Activated T-cell treated with anti-CD3 and anti-CD28 coated beads, Interleukin-2, amount 50 U/mL, for 72 hours (primary cell): ENCODE measurements around the gene AGBL1. TPM values are rescaled to one million over a fixed set of nuclear protein-coding genes. Genes with fewer than 3 reads are reported as not detected.

Experiments
- ATAC-seq, 2 donors: fragments of 150-1000 bp; cut with Tn5 transposase; replicated peaks in 1 of 2; 2 replicates each; pipeline ENCODE4 v1.10.0; 2021; ENCODE audit warnings: moderate library complexity in 2 of 2, mild to moderate bottlenecking in 1 of 2
- DNase-seq, 2 donors: peaks; one replicate each; pipeline ENCODE4 v3.0.0; 2021 to 2022; ENCODE audit warnings: mixed read lengths in 1 of 2
- H3K27ac Mint-ChIP-seq: one replicate; pipeline ENCODE4 v1.8.0; 2022; ENCODE audit warnings: mild to moderate bottlenecking, moderate library complexity, mixed read lengths
- H3K27me3 Mint-ChIP-seq: one replicate; pipeline ENCODE4 v1.8.0; 2022; ENCODE audit warnings: low read depth, mixed read lengths
- H3K36me3 Mint-ChIP-seq, 2 donors: one replicate each; pipeline ENCODE4 v1.8.0; 2022; ENCODE audit warnings: mixed read lengths in 2 of 2, mild to moderate bottlenecking in 1 of 2; ENCODE audit not compliant: insufficient read depth in 2 of 2
- H3K4me1 Mint-ChIP-seq: one replicate; pipeline ENCODE4 v1.8.0; 2022; ENCODE audit warnings: low read depth, mixed read lengths
- H3K4me3 Mint-ChIP-seq, 2 donors: one replicate each; pipeline ENCODE4 v1.8.0; 2022; ENCODE audit warnings: mild to moderate bottlenecking in 2 of 2, mixed read lengths in 2 of 2, moderate library complexity in 2 of 2
- H3K9me3 Mint-ChIP-seq, 2 donors: one replicate each; pipeline ENCODE4 v1.8.0; 2022; ENCODE audit warnings: mixed read lengths in 2 of 2
- total RNA-seq, 2 donors: library from RNA; stranded (reverse); gene quantifications; one replicate each; pipeline ENCODE4 v1.2.3, GENCODE V29; 2022

Gene AGBL1
- total RNA-seq, 2 donors from 2014 or later: 0.14 TPM; not detected in 1

GRCh38 chr15:86885616-86886015 lies 805.9 kb downstream of the AGBL1 start:
- DNase-seq (no peak), ATAC-seq (no peak)
- no peaks in the 10 kb centered on the region for H3K9me3 Mint-ChIP-seq
- peaks cover 7% of the 10 kb centered on the region for H3K27me3 Mint-ChIP-seq
- no peak overlapping the region for H3K4me3 Mint-ChIP-seq
- no peaks in the 10 kb centered on the region for H3K36me3 Mint-ChIP-seq
- no peaks in the 10 kb centered on the region for H3K4me1 Mint-ChIP-seq
- H3K27ac Mint-ChIP-seq: no peak overlapping the region

GRCh38 chr15:86892774-86893449 lies 813.2 kb downstream of the AGBL1 start:
- Mint-ChIP-seq H3K36me3 (no peaks in the 10 kb centered on the region), H3K27ac (no peak overlapping the region), H3K4me1 (no peaks in the 10 kb centered on the region), H3K9me3 (peaks cover 0 to 1% of the 10 kb centered on the region in 2 donors), H3K4me3 (no peak overlapping the region), H3K27me3 (peaks cover 29% of the 10 kb centered on the region)
- no peak for ATAC-seq
- DNase-seq: no peak

- H3K27me3 Mint-ChIP-seq: peaks cover 29% of the 10 kb centered on the region
- no peak for ATAC-seq
- H3K4me3 Mint-ChIP-seq: no peak overlapping the region
- no peak for DNase-seq
- H3K27ac Mint-ChIP-seq: no peak overlapping the region
- peaks cover 4 to 6% of the 10 kb centered on the region in 2 donors for H3K9me3 Mint-ChIP-seq
- H3K4me1 Mint-ChIP-seq: no peaks in the 10 kb centered on the region
- no peaks in the 10 kb centered on the region for H3K36me3 Mint-ChIP-seq
These were observed 814.6 kb downstream of the AGBL1 start for GRCh38 chr15:86894269-86894668.

- Mint-ChIP-seq H3K36me3 (no peaks in the 10 kb centered on the region), H3K4me1 (no peaks in the 10 kb centered on the region), H3K4me3 (no peak overlapping the region), H3K27me3 (peaks cover 10% of the 10 kb centered on the region), H3K9me3 (peaks cover 0 to 3% of the 10 kb centered on the region in 2 donors), H3K27ac (no peak overlapping the region)
- no peak for DNase-seq
- ATAC-seq: no peak
These were observed 824.2 kb downstream of the AGBL1 start for GRCh38 chr15:86903642-86904421.

GRCh38 chr15:86905625-86906256 lies 826.1 kb downstream of the AGBL1 start:
- H3K27me3 Mint-ChIP-seq: peaks cover 10% of the 10 kb centered on the region

GRCh38 chr15:86906376-86906775 lies 826.7 kb downstream of the AGBL1 start:
- Mint-ChIP-seq H3K4me3 (no peak overlapping the region), H3K27me3 (peaks cover 10% of the 10 kb centered on the region), H3K4me1 (no peaks in the 10 kb centered on the region), H3K36me3 (no peaks in the 10 kb centered on the region), H3K9me3 (no peaks in the 10 kb centered on the region), H3K27ac (no peak overlapping the region)
- no peak for DNase-seq
- no peak for ATAC-seq

More at GRCh38 chr15:86905625-86906256, 826.1 kb downstream of the AGBL1 start:
- H3K9me3 Mint-ChIP-seq: no peaks in the 10 kb centered on the region
- H3K4me3 Mint-ChIP-seq: no peak overlapping the region
- no peak overlapping the region for H3K27ac Mint-ChIP-seq
- H3K4me1 Mint-ChIP-seq: no peaks in the 10 kb centered on the region
- ATAC-seq (no peak), DNase-seq (no peak)
- H3K36me3 Mint-ChIP-seq: no peaks in the 10 kb centered on the region

- ATAC-seq: no peak
These were observed 831.4 kb downstream of the AGBL1 start for GRCh38 chr15:86911022-86911421.

GRCh38 chr15:86912661-86913060 lies 833.0 kb downstream of the AGBL1 start:
- no peak overlapping the region for H3K27ac Mint-ChIP-seq

More at GRCh38 chr15:86911022-86911421, 831.4 kb downstream of the AGBL1 start:
- H3K4me1 Mint-ChIP-seq: no peaks in the 10 kb centered on the region
- H3K27ac Mint-ChIP-seq: no peak overlapping the region
- peaks cover 10% of the 10 kb centered on the region for H3K27me3 Mint-ChIP-seq
- no peak overlapping the region for H3K4me3 Mint-ChIP-seq
- H3K9me3 Mint-ChIP-seq: no peaks in the 10 kb centered on the region
- H3K36me3 Mint-ChIP-seq: no peaks in the 10 kb centered on the region
- no peak for DNase-seq

GRCh38 chr15:86915811-86916331 lies 836.2 kb downstream of the AGBL1 start:
- ATAC-seq (no peak), DNase-seq (no peak)
- H3K4me3 Mint-ChIP-seq: no peak overlapping the region
- no peaks in the 10 kb centered on the region for H3K9me3 Mint-ChIP-seq
- H3K27me3 Mint-ChIP-seq: peaks cover 22% of the 10 kb centered on the region
- no peak overlapping the region for H3K27ac Mint-ChIP-seq
- no peaks in the 10 kb centered on the region for H3K4me1 Mint-ChIP-seq
- no peaks in the 10 kb centered on the region for H3K36me3 Mint-ChIP-seq

More at GRCh38 chr15:86912661-86913060, 833.0 kb downstream of the AGBL1 start:
- H3K9me3 Mint-ChIP-seq: no peaks in the 10 kb centered on the region
- no peak for ATAC-seq
- H3K4me1 Mint-ChIP-seq: no peaks in the 10 kb centered on the region
- no peak overlapping the region for H3K4me3 Mint-ChIP-seq
- DNase-seq: no peak
- no peaks in the 10 kb centered on the region for H3K36me3 Mint-ChIP-seq
- peaks cover 10% of the 10 kb centered on the region for H3K27me3 Mint-ChIP-seq

GRCh38 chr15:86916671-86917360 lies 837.1 kb downstream of the AGBL1 start:
- DNase-seq (no peak), ATAC-seq (no peak)
- Mint-ChIP-seq H3K27me3 (peaks cover 23% of the 10 kb centered on the region), H3K4me1 (no peaks in the 10 kb centered on the region), H3K36me3 (no peaks in the 10 kb centered on the region), H3K27ac (no peak overlapping the region), H3K4me3 (no peak overlapping the region), H3K9me3 (no peaks in the 10 kb centered on the region)

GRCh38 chr15:86917361-86917671 lies 837.6 kb downstream of the AGBL1 start:
- Mint-ChIP-seq H3K27ac (no peak overlapping the region), H3K27me3 (peaks cover 23% of the 10 kb centered on the region), H3K4me1 (no peaks in the 10 kb centered on the region), H3K9me3 (no peaks in the 10 kb centered on the region), H3K36me3 (no peaks in the 10 kb centered on the region), H3K4me3 (no peak overlapping the region)
- DNase-seq (no peak), ATAC-seq (no peak)

GRCh38 chr15:86919581-86919980 lies 839.9 kb downstream of the AGBL1 start:
- Mint-ChIP-seq H3K27me3 (peaks cover 13% of the 10 kb centered on the region), H3K4me3 (no peak overlapping the region), H3K9me3 (no peaks in the 10 kb centered on the region), H3K36me3 (no peaks in the 10 kb centered on the region), H3K27ac (no peak overlapping the region), H3K4me1 (no peaks in the 10 kb centered on the region)
- ATAC-seq (no peak), DNase-seq (no peak)

GRCh38 chr15:86929461-86929860 lies 849.8 kb downstream of the AGBL1 start:
- peaks cover 9% of the 10 kb centered on the region for H3K27me3 Mint-ChIP-seq
- H3K27ac Mint-ChIP-seq: no peak overlapping the region
- no peak overlapping the region for H3K4me3 Mint-ChIP-seq
- no peaks in the 10 kb centered on the region for H3K4me1 Mint-ChIP-seq
- peaks cover 0 to 5% of the 10 kb centered on the region in 2 donors for H3K9me3 Mint-ChIP-seq
- no peaks in the 10 kb centered on the region for H3K36me3 Mint-ChIP-seq
- DNase-seq (no peak), ATAC-seq (no peak)
